ENCODE results near the gene SMCHD1.

GRCh38 chr18:2612996-2613395 lies 42.5 kb upstream of the SMCHD1 start:
- TF ChIP-seq NFRKB (IDR thresholded peaks at IDR 0.05): no peak
- TF ChIP-seq BHLHE40 (IDR thresholded peaks at IDR 0.05; ENCODE audit: borderline replicate concordance): no peak
- TF ChIP-seq FOXK2 (IDR thresholded peaks at IDR 0.05): no peak
- no peak for TF ChIP-seq SP1 (IDR thresholded peaks at IDR 0.05)
- no peak for TF ChIP-seq SUZ12 (IDR thresholded peaks at IDR 0.05)
- TF ChIP-seq FOXA1 (IDR thresholded peaks at IDR 0.05): no peak
- no peak for TF ChIP-seq ELF4 (IDR thresholded peaks at IDR 0.05)
- TF ChIP-seq CTBP1 (IDR thresholded peaks at IDR 0.05; ENCODE audit: borderline replicate concordance): no peak
- TF ChIP-seq FOXM1 (IDR thresholded peaks at IDR 0.05; ENCODE audit: borderline replicate concordance): no peak
- TF ChIP-seq LEF1 (IDR thresholded peaks at IDR 0.05; ENCODE audit: borderline replicate concordance): no peak
- TF ChIP-seq ZNF384 (IDR thresholded peaks at IDR 0.05): no peak
- TF ChIP-seq TARDBP (IDR thresholded peaks at IDR 0.05): no peak

All from HEK293T (cell line).